IPS-11a (cell line): ENCODE data around the gene SVIL.

Source experiments
- H3K4me3 ChIP-seq: one replicate; pipeline ENCODE4 v1.5.1; 2013; ENCODE audit warnings: low read depth, low read length, control low read depth

Gene SVIL

GRCh38 chr10:29634764-29635625, at the start of gene SVIL:
TSS of gene SVIL (minus strand) at chr10:29634971. CDS start at chr10:29555058, 79,913 bp downstream.
- no peak within 1 kb of the TSS for H3K4me3 ChIP-seq

GRCh38 chr10:29681676-29682448, 47.1 kb upstream of the SVIL start:
- H3K4me3 ChIP-seq: no peak overlapping the region

GRCh38 chr10:29680091-29680490, 45.3 kb upstream of the SVIL start:
- no peak overlapping the region for H3K4me3 ChIP-seq

GRCh38 chr10:29676732-29677131, 42.0 kb upstream of the SVIL start:
- H3K4me3 ChIP-seq: no peak overlapping the region

- H3K4me3 ChIP-seq: no peak overlapping the region
Observed at GRCh38 chr10:29675984-29676383, 41.2 kb upstream of the SVIL start.

GRCh38 chr10:29671968-29672367, 37.2 kb upstream of the SVIL start:
- H3K4me3 ChIP-seq: no peak overlapping the region

GRCh38 chr10:29671228-29671780, 36.5 kb upstream of the SVIL start:
- no peak overlapping the region for H3K4me3 ChIP-seq

- H3K4me3 ChIP-seq: no peak overlapping the region
Observed at GRCh38 chr10:29670761-29671160, 36.0 kb upstream of the SVIL start.

- no peak overlapping the region for H3K4me3 ChIP-seq
Observed at GRCh38 chr10:29669149-29669548, 34.4 kb upstream of the SVIL start.

- H3K4me3 ChIP-seq: no peak overlapping the region
Observed at GRCh38 chr10:29668628-29669027, 33.9 kb upstream of the SVIL start.

GRCh38 chr10:29667191-29667590, 32.4 kb upstream of the SVIL start:
- no peak overlapping the region for H3K4me3 ChIP-seq

GRCh38 chr10:29666201-29666600, 31.4 kb upstream of the SVIL start:
- no peak overlapping the region for H3K4me3 ChIP-seq

GRCh38 chr10:29663718-29664117, 28.9 kb upstream of the SVIL start:
- no peak overlapping the region for H3K4me3 ChIP-seq

GRCh38 chr10:29658984-29659965, 24.5 kb upstream of the SVIL start:
- H3K4me3 ChIP-seq: no peak overlapping the region

GRCh38 chr10:29657719-29658274, 23.0 kb upstream of the SVIL start:
- no peak overlapping the region for H3K4me3 ChIP-seq

GRCh38 chr10:29656451-29656992, 21.8 kb upstream of the SVIL start:
- H3K4me3 ChIP-seq: no peak overlapping the region

- no peak overlapping the region for H3K4me3 ChIP-seq
Observed at GRCh38 chr10:29652192-29652591, 17.4 kb upstream of the SVIL start.

- no peak overlapping the region for H3K4me3 ChIP-seq
Observed at GRCh38 chr10:29651767-29652166, 17.0 kb upstream of the SVIL start.

- H3K4me3 ChIP-seq: no peak overlapping the region
Observed at GRCh38 chr10:29650552-29650944, 15.8 kb upstream of the SVIL start.
